Liver (tissue), 3 donors: Measurements from ENCODE around the gene MYRF.

Experiments
- CTCF ChIP-seq: fragments of 150-350 bp; IDR thresholded peaks from 2 replicates; pipeline ENCODE4 v1.5.1; 2017; ENCODE audit warnings: improper control_type of control experiment, low read depth, low read length; ENCODE audit not compliant: missing input control
- EGR1 ChIP-seq, 2 donors: IDR thresholded peaks; 2 replicates each; pipeline ENCODE4 v1.6.1; 2016 to 2018; ENCODE audit warnings: antibody characterized with exemption in 2 of 2, low read depth in 2 of 2
- FOXA1 ChIP-seq: IDR thresholded peaks from 2 replicates; pipeline ENCODE4 v1.6.1; 2016; ENCODE audit warnings: antibody characterized with exemption
- FOXA2 ChIP-seq: IDR thresholded peaks from 2 replicates; pipeline ENCODE4 v1.6.1; 2016; ENCODE audit warnings: antibody characterized with exemption
- GABPA ChIP-seq, 2 donors: IDR thresholded peaks in 1 of 2; conservative IDR thresholded peaks in 1 of 2; 2 replicates each; pipeline ENCODE4 v1.6.1; 2016; ENCODE audit warnings: antibody characterized with exemption in 2 of 2, mild to moderate bottlenecking in 1 of 2, moderate library complexity in 1 of 2
- HNF4A ChIP-seq, 2 donors: conservative IDR thresholded peaks; 2 replicates each; pipeline ENCODE4 v1.6.1; 2016; ENCODE audit warnings: antibody characterized with exemption in 2 of 2, mild to moderate bottlenecking in 2 of 2
- NR2F2 ChIP-seq: IDR thresholded peaks from 2 replicates; pipeline ENCODE4 v1.6.1; 2016; ENCODE audit warnings: antibody characterized with exemption
- RXRA ChIP-seq, 2 donors: IDR thresholded peaks; 2 replicates each; pipeline ENCODE4 v1.6.1; 2017 to 2018; ENCODE audit warnings: antibody characterized with exemption in 2 of 2, mild to moderate bottlenecking in 1 of 2
- SP1 ChIP-seq: IDR thresholded peaks from 2 replicates; pipeline ENCODE4 v1.6.1; 2018; ENCODE audit warnings: antibody characterized with exemption, mild to moderate bottlenecking
- TAF1 ChIP-seq: conservative IDR thresholded peaks from 2 replicates; pipeline ENCODE4 v1.6.1; 2016; ENCODE audit warnings: antibody characterized with exemption, mild to moderate bottlenecking
- YY1 ChIP-seq: IDR thresholded peaks from 2 replicates; pipeline ENCODE4 v1.6.1; 2016; ENCODE audit warnings: antibody characterized with exemption, mild to moderate bottlenecking
- TF ChIP-seq, protein P1 (sequence below): IDR thresholded peaks from 2 replicates; pipeline ENCODE4 v1.6.1; 2016; ENCODE audit warnings: antibody characterized with exemption, mild to moderate bottlenecking
- TF ChIP-seq, protein P2 (sequence below): IDR thresholded peaks from 2 replicates; pipeline ENCODE4 v1.6.1; 2016; ENCODE audit warnings: antibody characterized with exemption
- TF ChIP-seq, protein P3 (sequence below): IDR thresholded peaks from 2 replicates; pipeline ENCODE4 v1.6.1; 2016; ENCODE audit warnings: antibody characterized with exemption
- donor health status: healthy.
- donor health status: healthy.

DNA sequence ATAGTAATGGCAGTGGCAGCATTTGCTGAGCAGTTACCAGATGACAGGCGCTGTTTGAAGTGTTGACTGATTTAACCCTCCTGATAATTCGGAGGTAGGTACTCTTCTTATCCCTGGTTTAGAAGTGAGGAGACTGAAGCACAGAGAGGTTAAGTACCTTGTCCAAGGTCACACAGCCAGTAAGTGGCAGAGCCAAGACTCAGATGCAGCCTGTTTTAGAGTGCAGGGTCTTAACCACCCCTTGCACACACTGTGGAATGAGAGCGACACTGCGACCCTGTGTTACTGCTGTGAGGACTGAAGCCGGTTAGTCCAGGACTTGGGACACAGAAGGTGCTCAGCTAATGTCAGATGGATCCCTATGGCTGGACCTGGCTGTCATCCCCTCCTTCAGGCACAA lies 37.5 kb upstream of the MYRF start:
- TF ChIP-seq HNF4A (conservative IDR thresholded peaks at IDR 0.05) (no peak), CTCF (no peak), YY1 (no peak), FOXA2 (no peak), EGR1 (IDR thresholded peaks at IDR 0.05; ENCODE audit: low read depth in 2 of 2) (no peak), TAF1 (no peak), RXRA (IDR thresholded peaks at IDR 0.05) (no peak), SP1 (no peak), FOXA1 (no peak), GABPA (IDR thresholded peaks at IDR 0.05 in 1 of 2, conservative IDR thresholded peaks at IDR 0.05 in 1 of 2) (no peak), NR2F2 (no peak)
- TF ChIP-seq, protein P1, sequence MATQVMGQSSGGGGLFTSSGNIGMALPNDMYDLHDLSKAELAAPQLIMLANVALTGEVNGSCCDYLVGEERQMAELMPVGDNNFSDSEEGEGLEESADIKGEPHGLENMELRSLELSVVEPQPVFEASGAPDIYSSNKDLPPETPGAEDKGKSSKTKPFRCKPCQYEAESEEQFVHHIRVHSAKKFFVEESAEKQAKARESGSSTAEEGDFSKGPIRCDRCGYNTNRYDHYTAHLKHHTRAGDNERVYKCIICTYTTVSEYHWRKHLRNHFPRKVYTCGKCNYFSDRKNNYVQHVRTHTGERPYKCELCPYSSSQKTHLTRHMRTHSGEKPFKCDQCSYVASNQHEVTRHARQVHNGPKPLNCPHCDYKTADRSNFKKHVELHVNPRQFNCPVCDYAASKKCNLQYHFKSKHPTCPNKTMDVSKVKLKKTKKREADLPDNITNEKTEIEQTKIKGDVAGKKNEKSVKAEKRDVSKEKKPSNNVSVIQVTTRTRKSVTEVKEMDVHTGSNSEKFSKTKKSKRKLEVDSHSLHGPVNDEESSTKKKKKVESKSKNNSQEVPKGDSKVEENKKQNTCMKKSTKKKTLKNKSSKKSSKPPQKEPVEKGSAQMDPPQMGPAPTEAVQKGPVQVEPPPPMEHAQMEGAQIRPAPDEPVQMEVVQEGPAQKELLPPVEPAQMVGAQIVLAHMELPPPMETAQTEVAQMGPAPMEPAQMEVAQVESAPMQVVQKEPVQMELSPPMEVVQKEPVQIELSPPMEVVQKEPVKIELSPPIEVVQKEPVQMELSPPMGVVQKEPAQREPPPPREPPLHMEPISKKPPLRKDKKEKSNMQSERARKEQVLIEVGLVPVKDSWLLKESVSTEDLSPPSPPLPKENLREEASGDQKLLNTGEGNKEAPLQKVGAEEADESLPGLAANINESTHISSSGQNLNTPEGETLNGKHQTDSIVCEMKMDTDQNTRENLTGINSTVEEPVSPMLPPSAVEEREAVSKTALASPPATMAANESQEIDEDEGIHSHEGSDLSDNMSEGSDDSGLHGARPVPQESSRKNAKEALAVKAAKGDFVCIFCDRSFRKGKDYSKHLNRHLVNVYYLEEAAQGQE: no peak
- TF ChIP-seq, protein P2, sequence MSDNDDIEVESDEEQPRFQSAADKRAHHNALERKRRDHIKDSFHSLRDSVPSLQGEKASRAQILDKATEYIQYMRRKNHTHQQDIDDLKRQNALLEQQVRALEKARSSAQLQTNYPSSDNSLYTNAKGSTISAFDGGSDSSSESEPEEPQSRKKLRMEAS: no peak
- TF ChIP-seq, protein P3, sequence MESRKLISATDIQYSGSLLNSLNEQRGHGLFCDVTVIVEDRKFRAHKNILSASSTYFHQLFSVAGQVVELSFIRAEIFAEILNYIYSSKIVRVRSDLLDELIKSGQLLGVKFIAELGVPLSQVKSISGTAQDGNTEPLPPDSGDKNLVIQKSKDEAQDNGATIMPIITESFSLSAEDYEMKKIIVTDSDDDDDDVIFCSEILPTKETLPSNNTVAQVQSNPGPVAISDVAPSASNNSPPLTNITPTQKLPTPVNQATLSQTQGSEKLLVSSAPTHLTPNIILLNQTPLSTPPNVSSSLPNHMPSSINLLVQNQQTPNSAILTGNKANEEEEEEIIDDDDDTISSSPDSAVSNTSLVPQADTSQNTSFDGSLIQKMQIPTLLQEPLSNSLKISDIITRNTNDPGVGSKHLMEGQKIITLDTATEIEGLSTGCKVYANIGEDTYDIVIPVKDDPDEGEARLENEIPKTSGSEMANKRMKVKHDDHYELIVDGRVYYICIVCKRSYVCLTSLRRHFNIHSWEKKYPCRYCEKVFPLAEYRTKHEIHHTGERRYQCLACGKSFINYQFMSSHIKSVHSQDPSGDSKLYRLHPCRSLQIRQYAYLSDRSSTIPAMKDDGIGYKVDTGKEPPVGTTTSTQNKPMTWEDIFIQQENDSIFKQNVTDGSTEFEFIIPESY: no peak
